Nephron (organoid): ENCODE measurements around the gene IL10RB.
A peak's percentile ranks its signal among the peaks of the same experiment; 100 is the strongest.

ENCODE experiments used
- H3K27ac Mint-ChIP-seq, 3 experiments: 2 replicates each; pipeline ENCODE4 v1.8.0; 2020; ENCODE audit warnings: mixed read lengths in 3 of 3, mild to moderate bottlenecking in 2 of 3, moderate library complexity in 1 of 3
- H3K27me3 Mint-ChIP-seq: 2 replicates; pipeline ENCODE4 v1.8.0; 2021; ENCODE audit warnings: low read depth, mild to moderate bottlenecking, moderate library complexity, mixed read lengths
- H3K36me3 Mint-ChIP-seq: 2 replicates; pipeline ENCODE4 v1.8.0; 2020; ENCODE audit warnings: low read depth, mixed read lengths
- H3K4me1 Mint-ChIP-seq: 2 replicates; pipeline ENCODE4 v1.8.0; 2020; ENCODE audit warnings: mixed read lengths
- H3K4me3 Mint-ChIP-seq, 3 experiments: 2 replicates each; pipeline ENCODE4 v1.8.0; 2020; ENCODE audit warnings: mild to moderate bottlenecking in 3 of 3, mixed read lengths in 3 of 3, moderate library complexity in 2 of 3
- H3K9me3 Mint-ChIP-seq: 2 replicates; pipeline ENCODE4 v1.8.0; 2020; ENCODE audit warnings: mixed read lengths
- CTCF ChIP-seq, 3 experiments: fragments of 200-600 bp; sonication (generic); IDR thresholded peaks; one replicate each; pipeline ENCODE4 v1.5.0; 2021; ENCODE audit warnings: antibody characterized with exemption in 3 of 3; ENCODE audit not compliant: unreplicated experiment in 3 of 3

Gene IL10RB

GRCh38 chr21:33313183-33313582, 47.0 kb downstream of the IL10RB start:
- Mint-ChIP-seq H3K27ac (no peak overlapping the region), H3K9me3 (peaks cover 18% of the 10 kb centered on the region), H3K36me3 (no peaks in the 10 kb centered on the region), H3K27me3 (no peaks in the 10 kb centered on the region), H3K4me3 (no peak overlapping the region), H3K4me1 (peaks cover 19% of the 10 kb centered on the region)
- no peak for TF ChIP-seq CTCF (IDR thresholded peaks at IDR 0.05; ENCODE audit: unreplicated experiment in 3 of 3)

GRCh38 chr21:33313611-33314010, 47.4 kb downstream of the IL10RB start:
- TF ChIP-seq CTCF (IDR thresholded peaks at IDR 0.05; ENCODE audit: unreplicated experiment in 3 of 3): no peak
- H3K27me3 Mint-ChIP-seq: no peaks in the 10 kb centered on the region
- H3K4me1 Mint-ChIP-seq: peaks cover 19% of the 10 kb centered on the region
- no peak overlapping the region for H3K4me3 Mint-ChIP-seq
- no peaks in the 10 kb centered on the region for H3K36me3 Mint-ChIP-seq
- H3K27ac Mint-ChIP-seq: no peak overlapping the region
- peaks cover 18% of the 10 kb centered on the region for H3K9me3 Mint-ChIP-seq

- Mint-ChIP-seq H3K27me3 (no peaks in the 10 kb centered on the region), H3K36me3 (no peaks in the 10 kb centered on the region), H3K27ac (no peak overlapping the region), H3K4me1 (peaks cover 15% of the 10 kb centered on the region), H3K9me3 (peaks cover 16% of the 10 kb centered on the region), H3K4me3 (no peak overlapping the region)
- no peak for TF ChIP-seq CTCF (IDR thresholded peaks at IDR 0.05; ENCODE audit: unreplicated experiment in 3 of 3)
Measured at GRCh38 chr21:33314111-33314510, 47.9 kb downstream of the IL10RB start.

- Mint-ChIP-seq H3K4me1 (peaks cover 13% of the 10 kb centered on the region), H3K27ac (no peak overlapping the region), H3K27me3 (peaks cover 5% of the 10 kb centered on the region), H3K4me3 (no peak overlapping the region), H3K9me3 (peaks cover 13% of the 10 kb centered on the region), H3K36me3 (no peaks in the 10 kb centered on the region)
- TF ChIP-seq CTCF (IDR thresholded peaks at IDR 0.05; ENCODE audit: unreplicated experiment in 3 of 3): no peak
Measured at GRCh38 chr21:33315946-33316710, 50.0 kb downstream of the IL10RB start.

GRCh38 chr21:33317145-33317544, 51.0 kb downstream of the IL10RB start:
- no peak for TF ChIP-seq CTCF (IDR thresholded peaks at IDR 0.05; ENCODE audit: unreplicated experiment in 3 of 3)
- H3K4me1 Mint-ChIP-seq: peaks cover 13% of the 10 kb centered on the region
- peaks cover 5% of the 10 kb centered on the region for H3K27me3 Mint-ChIP-seq
- peak overlapping the region in 2 of 3 experiments; percentile 1 to 38 for H3K27ac Mint-ChIP-seq
- H3K9me3 Mint-ChIP-seq: peaks cover 13% of the 10 kb centered on the region
- no peak overlapping the region for H3K4me3 Mint-ChIP-seq
- H3K36me3 Mint-ChIP-seq: no peaks in the 10 kb centered on the region
